ENCODE data around the gene KCNQ5.

Gene KCNQ5

DNA sequence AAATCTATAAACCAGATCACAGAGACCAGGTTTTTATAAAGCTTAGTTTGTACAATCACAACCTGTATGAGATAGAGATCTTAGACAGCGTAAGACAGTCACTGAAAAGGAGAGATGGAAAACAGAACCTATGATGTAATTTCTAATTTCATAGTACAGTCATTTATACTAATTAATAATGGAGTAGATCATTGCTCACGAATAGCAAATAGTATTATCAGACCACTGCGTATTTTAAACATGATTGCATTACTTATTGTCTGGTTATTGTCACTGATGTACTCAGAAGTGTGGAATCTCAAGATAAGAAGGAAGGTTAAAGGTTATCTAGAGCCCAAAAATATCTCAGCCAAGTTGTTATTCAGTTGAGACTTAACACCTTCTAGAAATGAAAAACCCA, 487.8 kb downstream of the KCNQ5 start:
- no peak for DNase-seq (ENCODE audit: low read depth, low spot score)

DNA sequence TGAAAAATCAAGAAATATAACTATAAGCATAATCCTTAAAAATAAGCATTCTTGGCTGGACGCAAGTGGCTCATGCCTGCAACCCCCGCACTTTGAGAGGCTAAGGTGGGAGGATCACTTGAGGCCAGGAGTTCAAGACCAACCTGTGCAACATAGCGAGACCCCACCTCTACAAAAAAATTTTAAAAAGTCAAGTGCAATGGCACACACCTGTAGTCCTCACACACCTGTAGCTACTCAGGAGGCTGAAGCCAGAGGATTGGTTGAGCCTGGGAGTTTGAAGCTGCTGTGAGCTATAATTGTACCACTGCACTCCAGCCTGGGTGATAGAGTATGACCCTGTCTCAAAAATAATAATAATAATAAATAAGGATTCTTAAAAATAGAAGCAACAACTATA, 494.5 kb downstream of the KCNQ5 start:
- DNase-seq (ENCODE audit: low read depth, low spot score), result no peak

DNA sequence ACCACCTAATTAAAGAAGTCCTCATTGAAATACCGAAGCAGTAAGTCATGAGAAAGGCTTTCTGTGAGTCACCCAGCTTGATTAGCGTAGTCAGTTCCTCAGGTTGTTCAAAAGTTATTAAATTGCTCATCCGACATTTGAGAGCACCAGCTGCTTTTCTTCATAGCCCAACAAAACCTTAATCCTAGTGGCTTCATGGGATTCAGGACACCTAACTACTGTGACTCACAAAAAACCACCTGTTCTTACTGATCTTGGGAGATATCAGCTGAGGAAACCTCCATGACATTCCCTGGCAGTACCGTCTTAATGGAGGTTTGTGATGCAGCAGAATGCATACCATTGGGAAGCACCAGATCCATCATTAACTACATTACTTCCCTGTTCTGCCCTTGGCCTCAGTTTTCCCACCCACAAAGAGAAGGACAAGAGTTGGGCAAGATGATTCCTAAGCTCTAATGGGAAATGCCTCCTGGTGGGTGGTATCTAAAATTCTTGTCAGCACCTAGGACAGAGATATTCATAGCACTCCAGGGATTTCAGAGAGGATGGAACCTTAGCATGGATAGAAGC, 499.6 kb downstream of the KCNQ5 start:
- DNase-seq (ENCODE audit: low read depth, low spot score), result no peak

DNA sequence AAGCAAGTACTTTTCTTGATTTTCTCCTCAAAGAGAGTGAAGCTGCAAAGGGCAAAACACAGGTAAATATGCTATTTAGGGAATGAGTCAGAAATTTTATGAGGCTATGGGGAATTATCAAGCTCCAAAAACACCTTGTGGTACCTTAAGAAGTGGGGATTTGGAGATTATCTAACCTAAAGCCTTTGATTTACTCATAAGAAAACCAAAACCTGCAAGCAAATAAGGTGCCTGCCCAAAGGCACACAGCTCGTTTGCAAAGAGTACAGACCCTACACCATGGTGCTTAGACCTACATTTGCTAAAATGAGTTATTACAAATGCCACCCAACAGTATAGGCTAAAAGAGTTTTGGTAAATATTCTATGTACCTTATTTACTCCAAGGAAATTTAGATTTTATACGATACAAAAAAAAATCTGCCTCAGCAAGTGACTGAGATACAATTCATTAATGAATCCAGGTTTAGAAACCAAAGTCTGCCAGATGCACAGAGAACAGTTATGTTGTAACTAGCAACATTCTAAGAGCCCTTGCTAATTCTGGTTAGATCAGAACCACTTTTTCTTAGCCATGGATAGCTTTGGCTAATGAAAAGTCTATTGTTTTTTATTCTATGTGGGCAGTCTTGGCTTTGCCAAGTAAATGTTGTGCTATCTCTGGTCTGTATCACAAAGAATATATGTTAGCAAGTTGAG, 501.9 kb downstream of the KCNQ5 start:
- DNase-seq (ENCODE audit: low read depth, low spot score), result no peak

DNA sequence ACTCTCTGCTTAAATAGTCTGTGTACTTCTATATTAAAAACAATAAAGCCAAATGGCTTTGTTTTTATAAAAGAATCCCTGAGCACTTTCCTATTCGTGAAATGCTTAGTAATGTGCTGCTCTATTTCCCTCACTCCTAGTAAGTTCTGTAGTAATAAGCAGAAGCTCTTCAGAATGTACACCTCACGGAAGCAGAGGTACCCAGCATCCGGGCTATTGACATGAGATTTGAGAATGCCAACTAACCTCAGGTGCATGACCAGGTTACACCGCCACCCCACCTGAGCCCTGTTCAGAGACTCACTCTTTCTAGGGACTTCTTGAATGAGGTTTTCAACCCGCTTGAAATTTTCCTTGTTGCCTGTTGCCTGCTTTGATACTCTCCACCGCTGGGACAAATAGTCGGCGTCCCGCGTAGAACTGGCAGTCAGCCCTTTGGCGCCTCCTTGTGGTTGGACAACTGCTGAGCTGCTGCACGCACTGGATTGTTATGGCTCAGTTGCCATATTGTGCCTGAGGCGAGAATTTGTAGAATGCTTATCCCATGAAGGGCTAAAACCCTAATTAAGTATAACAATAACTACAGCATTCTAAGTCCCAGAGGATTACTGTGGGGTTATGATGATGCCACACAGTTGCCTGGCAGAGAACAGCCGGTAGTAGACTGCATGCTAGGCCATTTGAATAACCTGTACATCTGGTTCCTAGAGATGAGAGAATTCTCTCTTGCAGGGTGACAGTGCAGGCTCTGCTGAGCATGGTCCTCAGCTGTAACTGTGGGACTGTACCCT, 508.0 kb downstream of the KCNQ5 start:
- peak; percentile 54 for DNase-seq (ENCODE audit: low read depth, low spot score)

DNA sequence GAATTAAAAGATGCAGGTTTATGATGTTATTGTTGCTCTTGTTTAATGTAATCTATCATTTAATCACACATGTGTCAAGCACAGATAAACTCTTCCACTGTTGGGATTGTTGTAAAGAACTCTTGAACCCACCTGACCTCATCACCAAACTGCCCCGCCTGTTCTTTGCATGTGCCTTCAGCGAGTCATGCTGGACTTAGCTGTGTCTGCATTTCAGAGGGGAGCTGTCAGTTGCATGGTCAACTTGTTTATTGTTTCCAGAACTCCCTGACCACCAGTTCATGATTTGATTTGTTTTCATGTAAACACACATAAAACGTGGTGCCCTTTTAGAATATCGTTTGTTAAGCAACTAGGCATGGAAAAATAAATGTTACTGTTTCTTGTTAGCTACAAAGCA, 509.8 kb downstream of the KCNQ5 start:
- DNase-seq (ENCODE audit: low read depth, low spot score), result no peak

DNA sequence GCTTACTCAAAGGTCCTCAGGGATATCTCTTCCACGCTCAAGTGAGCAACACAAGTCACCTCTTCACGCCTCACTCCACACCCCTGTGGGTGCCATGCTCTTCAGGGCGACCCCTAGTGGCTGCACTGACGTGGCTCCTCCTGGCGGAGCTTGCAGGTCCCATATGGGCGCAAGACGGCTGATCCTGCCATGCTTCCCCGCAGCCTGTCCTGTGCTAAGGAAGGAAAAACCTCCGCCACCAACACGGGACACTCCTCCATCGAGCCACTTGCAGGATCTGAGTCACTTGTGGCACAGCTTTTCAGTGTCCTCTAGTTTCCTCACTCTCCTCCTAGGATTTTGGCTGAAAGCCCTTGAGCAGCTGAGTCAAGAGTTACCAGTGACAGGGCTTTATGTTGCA, 512.7 kb downstream of the KCNQ5 start:
- DNase-seq (ENCODE audit: low read depth, low spot score), result peak; percentile 72

DNA sequence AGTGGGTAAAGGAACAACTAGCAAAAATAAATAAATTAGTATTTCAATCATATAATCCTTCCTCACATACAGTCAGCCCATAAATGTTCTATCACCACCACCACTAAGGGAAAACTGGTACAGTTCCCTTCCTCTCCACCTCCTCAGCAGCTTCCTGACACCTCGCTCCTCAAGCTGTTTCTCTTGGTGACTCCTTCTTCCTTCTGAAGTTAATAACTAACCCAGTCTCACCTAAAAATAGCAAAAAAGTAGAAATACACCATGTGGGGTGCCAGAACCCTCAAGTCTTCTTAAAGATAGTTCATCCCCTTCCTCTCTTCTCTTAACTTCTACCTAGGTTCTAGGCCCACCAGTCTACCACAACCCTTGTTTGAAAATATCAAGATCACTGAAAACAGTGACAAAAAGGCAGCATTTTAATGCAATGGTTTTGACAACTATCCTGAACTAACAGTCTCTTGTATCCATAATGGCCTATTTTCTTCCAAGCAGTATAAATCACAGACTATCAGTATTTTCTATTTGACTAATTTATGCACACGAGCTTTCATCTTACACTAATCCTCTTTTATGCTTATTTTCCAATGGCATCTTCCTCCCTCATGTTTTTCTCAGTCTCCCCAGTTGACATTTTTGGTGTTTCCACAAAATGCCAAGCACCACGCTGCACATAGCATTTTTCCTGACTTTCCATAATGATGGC, 518.0 kb downstream of the KCNQ5 start:
- no peak for DNase-seq (ENCODE audit: low read depth, low spot score)

DNA sequence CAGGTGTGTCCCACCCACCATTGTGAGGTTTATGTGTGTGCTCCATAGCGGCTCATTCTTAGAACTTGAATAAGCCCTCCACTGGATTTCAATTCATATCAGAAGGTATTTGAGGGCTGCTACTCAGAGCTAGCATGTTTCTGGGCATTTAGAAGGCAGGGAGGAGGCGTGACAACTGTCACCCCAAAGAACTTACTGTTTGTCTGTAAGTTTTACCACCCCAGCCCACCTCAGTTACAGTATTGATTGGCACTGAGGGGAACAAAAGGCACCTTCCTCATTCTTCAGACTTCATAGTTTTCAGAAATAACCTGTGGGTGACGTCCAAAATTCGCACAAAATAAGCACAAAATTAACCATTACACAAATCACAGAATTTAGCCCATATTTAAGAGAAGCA, 521.7 kb downstream of the KCNQ5 start:
- no peak for DNase-seq (ENCODE audit: low read depth, low spot score)

DNA sequence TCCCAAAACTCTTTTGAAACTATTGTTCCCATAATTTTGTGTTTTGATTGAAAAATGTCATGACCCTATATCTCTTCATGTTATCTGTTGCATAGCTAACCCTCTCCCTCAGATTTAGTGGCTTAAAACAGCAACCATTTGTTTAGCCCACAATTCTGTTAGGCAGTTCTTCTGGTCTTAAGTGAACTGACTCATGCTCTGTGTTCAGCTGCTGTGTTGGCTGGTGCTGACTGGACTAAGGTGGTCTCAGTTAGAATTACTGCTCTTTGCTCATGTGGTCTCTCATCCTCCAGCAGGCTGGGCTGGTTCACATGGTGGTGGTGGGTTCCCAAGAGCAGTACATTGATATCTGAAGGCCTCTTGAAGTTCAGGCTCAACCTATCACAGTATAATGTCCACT, 522.7 kb downstream of the KCNQ5 start:
- DNase-seq (ENCODE audit: low read depth, low spot score), result no peak

DNA sequence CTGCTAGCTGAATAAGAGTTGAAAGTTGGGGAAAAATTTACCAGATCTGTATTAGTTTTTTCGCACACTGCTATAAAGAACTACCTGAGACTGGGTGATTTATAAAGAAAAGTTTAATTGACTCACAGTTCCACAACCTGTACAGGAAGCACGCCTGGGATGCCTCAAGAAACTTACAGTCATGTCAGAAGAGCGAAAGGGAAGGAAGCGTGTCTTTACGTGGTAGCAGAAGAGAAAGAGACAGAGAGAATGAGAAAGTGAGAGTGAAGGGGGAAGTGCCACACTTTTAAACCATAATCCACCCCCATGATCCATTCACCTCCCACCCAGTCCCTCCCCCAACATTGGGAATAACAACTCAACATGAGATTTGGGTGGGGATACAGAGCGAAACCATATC, 523.8 kb downstream of the KCNQ5 start:
- DNase-seq (ENCODE audit: low read depth, low spot score), result no peak

DNA sequence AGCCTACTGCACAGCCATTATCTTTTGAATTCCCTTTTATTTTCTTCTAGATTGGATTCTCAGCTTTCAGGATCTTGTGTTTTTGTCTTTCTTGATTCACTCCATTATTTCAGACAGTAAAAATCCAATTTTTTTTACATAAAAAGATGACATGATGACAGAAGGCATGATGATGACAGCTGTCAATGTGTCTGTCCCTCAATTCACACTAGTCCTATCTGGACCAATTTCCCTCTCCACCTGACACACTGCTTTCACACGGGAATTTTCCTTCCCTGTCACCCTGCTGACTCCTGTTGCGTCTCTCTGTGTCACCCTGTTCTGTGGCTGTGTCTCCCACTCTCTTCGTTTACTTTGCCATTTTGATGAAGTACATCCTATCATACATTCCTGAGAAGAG, 529.9 kb downstream of the KCNQ5 start:
- DNase-seq (ENCODE audit: low read depth, low spot score), result no peak

DNA sequence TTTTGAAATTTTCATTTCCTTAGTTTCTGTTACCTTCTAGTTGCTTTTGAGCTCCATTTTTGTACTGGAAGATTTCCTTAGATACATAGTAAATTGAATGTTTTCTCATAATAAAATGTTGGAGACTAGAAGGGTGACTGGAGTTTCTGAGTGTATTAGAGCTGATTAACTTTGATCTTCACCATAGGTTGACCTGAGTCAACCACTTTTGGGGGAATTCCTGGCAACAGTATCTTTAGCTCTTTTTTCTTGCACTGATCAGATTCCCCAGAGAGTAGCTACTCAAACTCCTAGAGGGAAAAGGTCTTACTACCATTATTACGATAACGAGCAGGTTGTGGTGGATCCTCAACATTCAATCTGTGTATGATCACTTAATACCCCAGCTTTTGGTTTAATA, 530.7 kb downstream of the KCNQ5 start:
- DNase-seq (ENCODE audit: low read depth, low spot score), result no peak

DNA sequence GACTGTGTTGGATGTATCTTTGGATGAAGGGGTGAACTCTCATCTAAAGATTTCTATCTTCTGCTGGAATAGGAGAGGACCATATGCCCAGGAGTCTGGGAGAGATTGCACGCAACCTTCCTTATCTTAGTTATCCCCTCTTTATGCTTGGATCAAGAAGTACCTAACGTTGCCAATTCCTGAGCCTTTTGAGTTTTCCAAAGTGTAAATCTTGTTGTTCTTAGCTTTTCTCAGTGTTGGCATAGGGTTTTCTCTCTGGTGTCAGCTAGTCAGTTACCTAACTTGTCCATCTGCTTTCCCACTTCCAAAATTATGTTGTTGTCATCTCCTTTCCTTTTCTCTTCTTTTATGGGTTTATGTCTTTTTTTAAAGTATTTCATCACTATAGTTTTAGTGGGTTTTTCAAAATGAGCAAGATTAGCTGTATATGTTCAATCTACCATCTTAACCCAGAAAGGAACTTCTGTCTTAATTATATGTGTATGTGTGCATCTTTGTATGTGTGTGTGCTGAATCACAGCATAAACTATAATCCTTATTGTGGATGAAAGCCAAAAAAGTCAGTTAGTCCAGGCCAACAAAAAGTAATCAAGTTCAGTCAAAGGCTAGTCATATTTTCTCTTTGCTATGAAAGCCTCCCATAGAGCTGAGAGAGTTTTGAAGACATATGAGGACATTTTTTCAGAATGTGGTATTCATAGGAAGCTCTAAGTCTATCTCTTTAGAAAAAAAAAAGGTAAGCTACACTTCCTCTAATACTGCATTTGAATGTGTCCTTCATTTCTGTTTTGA, 531.3 kb downstream of the KCNQ5 start:
- DNase-seq (ENCODE audit: low read depth, low spot score), result no peak

DNA sequence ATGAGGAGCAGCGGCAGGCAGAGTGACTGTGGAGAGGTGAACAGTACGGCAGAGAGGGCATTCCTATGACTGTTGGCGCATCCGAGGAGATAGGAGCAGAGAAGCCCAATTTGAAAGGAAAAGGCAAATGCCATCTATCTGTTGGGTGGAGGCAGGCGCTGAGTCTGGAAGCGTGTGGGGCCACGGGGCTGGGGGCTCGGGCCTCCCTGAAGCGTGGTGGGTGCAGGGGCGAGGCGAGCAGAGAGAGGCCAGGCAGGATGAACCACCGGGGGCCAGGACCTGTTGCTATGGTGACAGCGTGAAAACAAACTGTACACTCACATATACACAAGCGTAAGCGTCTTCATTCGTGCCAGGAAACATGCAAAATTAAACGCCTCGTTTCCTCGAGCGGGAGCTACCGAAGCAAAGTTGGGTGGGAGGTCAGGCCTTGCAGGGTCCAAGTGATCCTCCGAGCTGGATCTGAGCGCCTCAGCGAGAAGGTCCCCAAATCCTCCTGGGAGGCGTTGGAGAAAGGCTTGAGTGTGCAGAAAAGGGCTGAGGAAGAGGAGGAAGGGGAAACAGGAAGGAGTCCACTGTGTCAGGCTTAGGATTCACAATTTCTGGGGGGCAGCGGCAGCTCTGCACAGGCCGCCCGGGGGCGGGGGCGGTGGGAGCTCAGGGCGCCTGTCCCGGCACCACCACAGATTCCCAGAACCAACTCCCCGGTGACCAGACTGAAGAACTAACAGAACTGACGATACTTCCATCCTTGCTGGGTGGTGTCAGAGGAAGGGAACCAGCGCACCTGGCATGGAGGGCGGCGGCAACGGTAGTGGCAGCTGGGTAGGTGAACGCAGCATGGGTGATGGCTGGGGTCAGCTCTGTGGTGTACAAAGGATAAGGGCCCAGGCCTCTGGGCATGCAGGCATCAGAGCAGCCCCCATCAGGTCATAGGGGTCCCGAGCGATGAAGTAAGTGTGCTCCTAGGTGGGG, 535.2 kb downstream of the KCNQ5 start:
- DNase-seq (ENCODE audit: low read depth, low spot score), result no peak

DNA sequence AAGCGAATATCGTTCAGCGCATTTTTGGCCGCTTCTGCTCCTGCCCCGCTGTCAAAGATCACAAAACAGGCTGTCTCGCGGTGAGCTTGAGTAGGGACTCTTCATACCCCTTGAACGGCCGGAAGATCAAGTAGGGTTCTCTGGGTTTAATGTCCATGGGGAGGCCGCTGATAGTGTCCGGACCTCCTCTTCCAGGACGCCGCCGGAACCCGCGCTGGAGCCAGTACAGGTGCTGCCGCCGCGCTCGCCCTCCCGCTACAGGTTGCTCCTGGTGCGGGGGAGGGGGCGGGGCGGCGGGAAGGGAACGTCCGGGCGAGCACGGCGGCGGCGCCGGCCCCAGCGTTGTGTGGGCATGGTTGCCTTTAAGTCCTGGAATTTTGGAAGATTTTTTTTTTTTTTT, 536.0 kb downstream of the KCNQ5 start:
- DNase-seq (ENCODE audit: low read depth, low spot score), result no peak

DNA sequence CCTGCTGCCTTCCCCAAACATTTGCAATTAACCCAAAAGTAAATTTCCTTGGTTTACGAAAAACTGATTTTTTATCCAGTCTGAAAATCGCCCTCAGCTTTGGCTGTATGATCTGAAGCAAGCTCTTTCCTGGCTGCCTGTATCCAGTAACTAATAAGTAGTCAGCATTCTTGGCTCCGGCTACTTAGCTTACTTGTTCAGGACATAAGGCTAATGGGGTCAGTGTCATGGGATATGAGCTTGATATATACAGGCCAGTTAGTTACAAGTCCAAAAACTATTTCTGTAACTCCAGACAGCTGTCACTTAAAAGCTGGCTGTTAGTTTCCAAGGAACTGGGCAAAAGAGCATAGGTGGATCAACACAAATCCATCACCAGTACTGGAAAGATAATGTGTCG, 547.2 kb downstream of the KCNQ5 start:
- no peak for DNase-seq (ENCODE audit: low read depth, low spot score)

DNA sequence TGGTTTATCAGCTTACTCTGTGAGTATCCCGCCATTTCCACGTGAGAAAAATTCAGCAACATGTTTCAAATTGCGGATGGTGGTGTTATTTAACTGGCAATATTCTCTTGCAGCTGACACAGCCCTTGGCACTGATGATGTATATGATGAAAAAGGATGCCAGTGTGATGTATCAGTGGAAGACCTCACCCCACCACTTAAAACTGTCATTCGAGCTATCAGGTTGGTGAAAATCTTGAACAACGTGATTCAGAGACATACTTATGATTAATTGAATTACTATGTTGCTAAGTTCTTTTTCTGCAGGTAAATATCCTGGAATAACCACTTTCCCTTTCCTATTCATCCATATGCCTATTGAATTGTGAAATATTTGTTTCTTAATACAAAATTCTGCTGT, 547.8 kb downstream of the KCNQ5 start:
- no peak for DNase-seq (ENCODE audit: low read depth, low spot score)

DNA sequence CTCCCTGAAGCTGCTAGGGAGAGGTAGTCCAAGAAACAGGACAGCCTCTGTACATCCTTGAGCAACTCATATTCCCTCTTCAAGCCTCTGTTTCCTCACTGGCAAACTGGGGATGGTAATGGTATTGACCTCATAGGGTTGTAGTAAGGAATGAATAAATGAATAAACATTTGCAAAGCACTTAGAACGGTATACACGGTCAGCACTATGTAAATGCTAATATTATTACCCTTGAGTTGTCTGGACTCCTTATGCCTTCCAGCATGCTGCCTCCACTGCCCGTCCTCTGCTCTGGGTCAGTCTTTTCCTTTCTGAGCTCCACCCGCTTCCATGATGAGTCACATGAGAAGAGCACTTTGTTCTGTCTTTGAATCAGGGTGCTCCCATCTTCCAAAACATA, 552.8 kb downstream of the KCNQ5 start:
- no peak for DNase-seq (ENCODE audit: low read depth, low spot score)

DNA sequence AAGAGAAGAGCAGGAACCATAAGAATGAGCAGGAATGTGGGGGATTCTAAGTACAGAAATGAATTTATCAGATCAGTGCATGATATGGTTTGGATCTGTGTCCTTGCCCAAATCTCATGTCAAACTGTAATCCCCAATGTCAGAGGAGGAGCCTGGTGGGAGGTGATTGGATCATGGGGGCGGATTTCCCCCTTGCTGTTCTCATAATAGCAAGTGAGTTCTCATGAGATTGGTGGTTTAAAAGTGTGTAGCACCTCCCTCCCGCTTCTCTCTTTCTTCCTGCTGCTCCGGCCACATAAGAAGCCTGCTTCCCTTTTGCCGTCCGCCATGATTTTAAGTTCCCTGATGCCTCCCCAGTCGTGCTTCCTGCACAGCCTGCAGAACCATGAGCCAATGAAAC, 554.2 kb downstream of the KCNQ5 start:
- no peak for DNase-seq (ENCODE audit: low read depth, low spot score)
